Glutamatergic neuron (in vitro differentiated cells): Measurements from ENCODE around the gene MAML2. TPM values are rescaled to one million over a fixed set of nuclear protein-coding genes. Genes with fewer than 3 reads are reported as not detected.

Experiments used
- DNase-seq: peaks from one replicate; pipeline ENCODE4 v3.0.0; 2022
- H3K27ac Mint-ChIP-seq: one replicate; pipeline ENCODE4 v1.8.0; 2020; ENCODE audit warnings: mild to moderate bottlenecking, mixed read lengths, inconsistent platforms; ENCODE audit not compliant: unreplicated experiment
- H3K27me3 Mint-ChIP-seq: one replicate; pipeline ENCODE4 v1.8.0; 2020; ENCODE audit warnings: mild to moderate bottlenecking, moderate library complexity, mixed read lengths, inconsistent platforms; ENCODE audit not compliant: unreplicated experiment
- H3K36me3 Mint-ChIP-seq: one replicate; pipeline ENCODE4 v1.8.0; 2020; ENCODE audit warnings: mild to moderate bottlenecking, mixed read lengths, inconsistent platforms; ENCODE audit not compliant: unreplicated experiment
- H3K4me1 Mint-ChIP-seq: one replicate; pipeline ENCODE4 v1.8.0; 2020; ENCODE audit warnings: mild to moderate bottlenecking, low read depth, mixed read lengths, inconsistent platforms; ENCODE audit not compliant: unreplicated experiment
- H3K4me3 Mint-ChIP-seq: one replicate; pipeline ENCODE4 v1.8.0; 2020; ENCODE audit warnings: mild to moderate bottlenecking, mixed read lengths, inconsistent platforms; ENCODE audit not compliant: unreplicated experiment
- H3K9me3 Mint-ChIP-seq: one replicate; pipeline ENCODE4 v1.8.0; 2020; ENCODE audit warnings: mild to moderate bottlenecking, moderate library complexity, mixed read lengths, inconsistent platforms; ENCODE audit not compliant: unreplicated experiment
- total RNA-seq: library from RNA; stranded (reverse); fragmentation: NEBNext Ultra II Directional; extraction: Animal tissue kit (Norgen Biotek cat#: 25700); gene quantifications from one replicate; pipeline ENCODE4 v1.2.1, GENCODE V29; 2021; ENCODE audit not compliant: unreplicated experiment
- TF ChIP-seq, protein P1 (sequence below): fragments of 200-600 bp; sonication (generic); IDR thresholded peaks from one replicate; pipeline ENCODE4 v1.5.0; 2021; ENCODE audit not compliant: partially characterized antibody, unreplicated experiment

Gene MAML2
- total RNA-seq, 1 donor from 2014 or later: 2.1 TPM

DNA sequence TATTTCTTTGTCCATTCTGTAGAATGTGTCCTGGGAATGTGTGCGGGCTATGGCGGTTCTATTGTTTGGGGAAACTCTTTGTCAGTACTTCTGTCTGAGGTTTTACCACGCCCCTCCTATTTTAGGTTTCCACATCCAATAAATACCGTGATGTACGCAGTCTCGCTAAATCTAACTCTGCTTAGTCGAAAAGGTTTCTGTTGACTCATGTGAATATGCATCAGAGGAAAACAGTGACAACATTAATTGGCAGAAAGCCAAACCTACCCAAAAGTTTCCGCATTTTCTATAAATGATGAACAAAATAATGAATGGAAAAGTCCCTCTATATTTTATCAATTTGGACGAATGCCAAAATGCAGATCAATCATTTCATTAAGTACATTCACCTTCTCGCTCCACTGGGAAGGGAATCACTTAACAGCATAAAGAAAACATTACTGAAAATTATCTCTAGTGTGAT, 143.4 kb downstream of the MAML2 start:
- H3K27ac Mint-ChIP-seq: no peak overlapping the region
- TF ChIP-seq, protein P1, sequence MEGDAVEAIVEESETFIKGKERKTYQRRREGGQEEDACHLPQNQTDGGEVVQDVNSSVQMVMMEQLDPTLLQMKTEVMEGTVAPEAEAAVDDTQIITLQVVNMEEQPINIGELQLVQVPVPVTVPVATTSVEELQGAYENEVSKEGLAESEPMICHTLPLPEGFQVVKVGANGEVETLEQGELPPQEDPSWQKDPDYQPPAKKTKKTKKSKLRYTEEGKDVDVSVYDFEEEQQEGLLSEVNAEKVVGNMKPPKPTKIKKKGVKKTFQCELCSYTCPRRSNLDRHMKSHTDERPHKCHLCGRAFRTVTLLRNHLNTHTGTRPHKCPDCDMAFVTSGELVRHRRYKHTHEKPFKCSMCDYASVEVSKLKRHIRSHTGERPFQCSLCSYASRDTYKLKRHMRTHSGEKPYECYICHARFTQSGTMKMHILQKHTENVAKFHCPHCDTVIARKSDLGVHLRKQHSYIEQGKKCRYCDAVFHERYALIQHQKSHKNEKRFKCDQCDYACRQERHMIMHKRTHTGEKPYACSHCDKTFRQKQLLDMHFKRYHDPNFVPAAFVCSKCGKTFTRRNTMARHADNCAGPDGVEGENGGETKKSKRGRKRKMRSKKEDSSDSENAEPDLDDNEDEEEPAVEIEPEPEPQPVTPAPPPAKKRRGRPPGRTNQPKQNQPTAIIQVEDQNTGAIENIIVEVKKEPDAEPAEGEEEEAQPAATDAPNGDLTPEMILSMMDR: no peak
- no peaks in the 10 kb centered on the region for H3K36me3 Mint-ChIP-seq
- H3K4me3 Mint-ChIP-seq: peak overlapping the region; percentile 44
- H3K27me3 Mint-ChIP-seq: no peaks in the 10 kb centered on the region
- peaks cover 21% of the 10 kb centered on the region for H3K4me1 Mint-ChIP-seq
- H3K9me3 Mint-ChIP-seq: no peaks in the 10 kb centered on the region
- DNase-seq: no peak

DNA sequence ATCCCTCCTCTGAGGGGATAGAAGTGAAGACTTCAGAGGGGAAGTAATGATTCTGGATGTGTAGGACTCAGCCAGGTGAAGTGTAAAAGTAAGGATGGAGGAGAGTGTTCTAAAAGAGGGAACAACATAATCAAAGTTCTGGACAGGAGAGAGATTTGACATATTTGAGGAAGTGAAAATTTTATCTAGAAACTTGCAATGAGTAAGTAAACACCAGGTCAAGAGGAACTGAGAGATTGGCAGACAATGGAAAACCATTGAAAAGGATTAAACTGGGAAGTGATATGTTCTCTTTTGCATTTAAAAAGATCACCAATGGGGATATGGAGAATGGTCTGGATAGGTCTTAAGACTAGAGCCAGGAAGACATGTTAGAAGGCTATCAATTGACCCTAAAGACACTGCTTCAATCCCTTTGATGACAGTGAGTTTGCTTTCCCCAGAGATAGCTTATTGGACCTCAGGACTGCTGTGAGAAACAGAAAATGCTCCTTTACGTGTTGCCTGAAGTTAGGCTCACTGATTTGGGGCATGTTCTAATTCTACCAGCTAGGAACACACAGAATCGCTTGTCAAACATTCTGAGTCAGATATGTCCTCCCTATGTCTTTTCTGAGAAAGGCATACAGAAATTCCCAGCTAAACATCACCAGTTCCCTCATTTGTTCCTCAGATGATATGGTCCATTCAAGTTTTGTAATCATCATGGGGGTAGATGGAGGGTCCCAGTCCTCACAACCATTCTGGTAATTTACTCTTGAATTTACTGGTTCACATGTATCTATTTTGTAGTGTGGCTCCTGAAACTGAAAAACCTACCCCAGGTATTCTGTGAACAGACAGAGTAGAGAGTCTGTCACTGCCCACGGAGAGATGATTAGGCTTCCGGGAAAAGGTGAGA, 144.9 kb downstream of the MAML2 start:
- no peaks in the 10 kb centered on the region for H3K9me3 Mint-ChIP-seq
- H3K4me1 Mint-ChIP-seq: peaks cover 30% of the 10 kb centered on the region
- no peak for DNase-seq
- H3K27me3 Mint-ChIP-seq: no peaks in the 10 kb centered on the region
- no peak overlapping the region for H3K27ac Mint-ChIP-seq
- no peak overlapping the region for H3K4me3 Mint-ChIP-seq
- TF ChIP-seq, protein P1: no peak
- no peaks in the 10 kb centered on the region for H3K36me3 Mint-ChIP-seq

DNA sequence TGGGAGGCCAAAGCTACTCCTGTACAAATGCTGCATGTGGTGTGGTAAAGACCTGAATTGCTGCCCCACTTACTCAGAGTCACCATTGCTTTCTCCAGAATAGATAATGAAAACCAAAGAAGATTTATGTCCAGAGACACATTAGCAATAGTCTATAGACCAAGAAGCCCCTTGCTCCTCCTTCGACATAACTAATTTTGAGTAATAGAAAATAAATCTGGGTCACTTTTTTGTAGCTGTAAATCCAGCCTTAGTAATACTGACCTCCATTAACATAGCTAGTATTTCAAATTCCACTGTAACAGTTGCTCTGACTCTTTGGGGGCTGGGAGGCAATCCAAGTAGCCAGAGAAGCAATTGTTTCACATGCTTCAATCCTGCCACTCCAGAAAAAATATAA, 145.9 kb downstream of the MAML2 start:
- DNase-seq: no peak
- TF ChIP-seq, protein P1: no peak
- Mint-ChIP-seq H3K27ac (no peak overlapping the region), H3K9me3 (no peaks in the 10 kb centered on the region), H3K4me1 (peaks cover 30% of the 10 kb centered on the region), H3K36me3 (no peaks in the 10 kb centered on the region), H3K4me3 (no peak overlapping the region), H3K27me3 (no peaks in the 10 kb centered on the region)

DNA sequence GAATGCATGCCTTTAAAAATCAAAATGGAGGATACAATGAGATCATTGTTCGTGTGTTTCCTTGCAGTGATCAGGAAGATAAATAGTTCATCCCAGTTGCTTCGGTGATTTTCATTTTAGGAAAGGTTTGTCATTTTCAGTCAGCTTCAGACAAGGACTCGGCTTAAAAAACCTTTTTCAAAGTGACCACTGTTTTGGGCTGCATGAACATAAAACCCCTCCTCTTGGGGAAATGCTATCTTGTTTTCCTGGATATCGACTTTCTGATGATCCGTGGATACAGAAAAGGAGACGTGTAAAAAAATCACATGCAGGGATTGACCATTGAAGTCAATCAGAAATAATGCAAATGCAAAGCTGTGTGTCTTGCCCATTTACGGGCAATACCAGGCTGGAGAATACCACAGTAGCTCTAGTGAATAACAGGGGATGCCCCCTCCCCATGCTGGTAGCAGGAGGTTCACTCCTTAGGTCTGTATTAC, 146.8 kb downstream of the MAML2 start:
- Mint-ChIP-seq H3K27ac (no peak overlapping the region), H3K27me3 (no peaks in the 10 kb centered on the region), H3K4me1 (peaks cover 30% of the 10 kb centered on the region), H3K4me3 (no peak overlapping the region), H3K36me3 (no peaks in the 10 kb centered on the region), H3K9me3 (no peaks in the 10 kb centered on the region)
- TF ChIP-seq, protein P1: no peak
- no peak for DNase-seq

DNA sequence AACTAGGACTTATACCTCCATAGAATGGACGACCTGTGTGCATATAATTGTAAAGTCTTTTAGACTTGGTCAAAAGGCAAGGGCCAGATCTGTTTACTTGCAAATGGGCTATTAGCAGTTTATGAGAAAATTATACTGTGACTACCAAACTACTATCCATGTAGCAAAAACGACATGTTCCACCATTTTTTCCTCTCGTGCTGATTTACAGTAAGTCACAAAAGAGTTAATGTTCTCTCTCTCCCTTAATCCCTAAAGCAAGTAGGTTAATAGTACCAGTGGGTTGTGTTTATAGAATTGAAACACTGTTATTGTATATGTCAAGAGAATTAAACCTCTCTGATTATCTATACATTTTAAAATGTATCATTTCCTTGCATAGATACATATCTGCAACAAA, 147.3 kb downstream of the MAML2 start:
- DNase-seq: no peak
- Mint-ChIP-seq H3K27me3 (no peaks in the 10 kb centered on the region), H3K27ac (no peak overlapping the region), H3K4me1 (peaks cover 30% of the 10 kb centered on the region), H3K4me3 (no peak overlapping the region), H3K36me3 (no peaks in the 10 kb centered on the region), H3K9me3 (no peaks in the 10 kb centered on the region)
- TF ChIP-seq, protein P1: no peak
